HUES64 (cell line): ENCODE results near the gene RFPL3.
A peak's percentile ranks its signal among the peaks of the same experiment; 100 is the strongest.

Source experiments
- H3K27ac ChIP-seq: 2 replicates; pipeline ENCODE4 v1.7.0; 2013; ENCODE audit warnings: low read depth, low read length, inconsistent platforms
- H3K27me3 ChIP-seq: 2 replicates; pipeline ENCODE4 v1.6.1; 2013; ENCODE audit warnings: mild to moderate bottlenecking, low read length; ENCODE audit not compliant: insufficient read depth
- H3K36me3 ChIP-seq: 2 replicates; pipeline ENCODE4 v1.6.1; 2013; ENCODE audit warnings: mild to moderate bottlenecking, low read length; ENCODE audit not compliant: insufficient read depth
- H3K4me1 ChIP-seq: 2 replicates; pipeline ENCODE4 v1.6.1; 2013; ENCODE audit warnings: mild to moderate bottlenecking, low read length, moderate library complexity; ENCODE audit not compliant: insufficient read depth
- H3K4me3 ChIP-seq: 2 replicates; pipeline ENCODE4 v1.5.1; 2013; ENCODE audit warnings: mild to moderate bottlenecking, low read length, moderate library complexity
- H3K9ac ChIP-seq: 2 replicates; pipeline ENCODE4 v1.6.1; 2013; ENCODE audit warnings: mild to moderate bottlenecking, low read depth, low read length
- H3K9me3 ChIP-seq: 2 replicates; pipeline ENCODE4 v1.6.1; 2013; ENCODE audit warnings: low read depth, low read length; ENCODE audit not compliant: insufficient read depth
- WGBS: fragments of 150-250, 120-280 bp; methylation state at CpG from one replicate; pipeline ENCODE4 v1.1.7; 2013; ENCODE audit warnings: missing lambda C conversion rate; 5-methylcytosine and 5-hydroxymethylcytosine counted together

The RFPL3 gene

GRCh38 chr22:32322986-32323385, 34.7 kb upstream of the RFPL3 start:
- no peaks in the 10 kb centered on the region; the same call in 1 of the 2 replicates for H3K9me3 ChIP-seq
- H3K9ac ChIP-seq, result no peak overlapping the region
- WGBS, result 94% methylated on average over 6 of the region's 6 CpGs
- H3K36me3 ChIP-seq, result no peaks in the 10 kb centered on the region
- H3K27ac ChIP-seq, result no peak overlapping the region
- peaks cover 14% of the 10 kb centered on the region for H3K4me1 ChIP-seq
- no peaks in the 10 kb centered on the region for H3K27me3 ChIP-seq
- H3K4me3 ChIP-seq, result no peak overlapping the region

GRCh38 chr22:32323513-32324164, 34.0 kb upstream of the RFPL3 start:
- Histone ChIP-seq H3K9ac (no peak overlapping the region), H3K36me3 (no peaks in the 10 kb centered on the region), H3K4me1 (peaks cover 14% of the 10 kb centered on the region), H3K27ac (no peak overlapping the region), H3K27me3 (no peaks in the 10 kb centered on the region), H3K4me3 (no peak overlapping the region), H3K9me3 (no peaks in the 10 kb centered on the region; the same call in 1 of the 2 replicates)
- 86% methylated on average over 9 of the region's 11 CpGs for WGBS

GRCh38 chr22:32324505-32325415, 32.9 kb upstream of the RFPL3 start:
- no peak overlapping the region for H3K9ac ChIP-seq
- H3K36me3 ChIP-seq, result no peaks in the 10 kb centered on the region
- H3K4me3 ChIP-seq, result no peak overlapping the region
- H3K4me1 ChIP-seq, result peaks cover 14% of the 10 kb centered on the region
- no peaks in the 10 kb centered on the region for H3K27me3 ChIP-seq
- WGBS, result 89% methylated on average over 26 of the region's 26 CpGs
- no peak overlapping the region for H3K27ac ChIP-seq
- H3K9me3 ChIP-seq, result no peaks in the 10 kb centered on the region; the same call in 1 of the 2 replicates

DNA sequence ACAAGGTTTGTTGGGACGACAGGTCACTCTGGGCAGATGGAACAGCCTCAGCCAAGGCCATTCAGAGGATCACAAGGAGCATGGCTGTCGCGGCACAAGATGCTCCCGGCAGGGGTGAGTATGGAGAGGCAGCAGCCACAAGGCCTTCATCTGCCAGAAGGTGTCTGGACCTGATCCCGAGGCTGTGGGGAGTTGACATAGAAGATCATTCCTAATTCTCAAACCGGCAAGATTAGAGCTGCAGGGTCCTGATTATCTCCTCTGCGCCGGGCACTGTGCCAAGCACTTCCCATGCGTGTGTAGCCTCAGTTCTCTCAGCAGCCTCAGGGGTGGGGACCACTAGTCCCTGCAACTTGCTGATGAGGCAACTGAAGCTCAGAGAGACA, 32.3 kb upstream of the RFPL3 start:
- Histone ChIP-seq H3K9ac (peak overlapping the region; percentile 34; the same call in 1 of the 2 replicates), H3K27ac (peak overlapping the region; percentile 74; the same call in 1 of the 2 replicates), H3K27me3 (no peaks in the 10 kb centered on the region), H3K9me3 (no peaks in the 10 kb centered on the region; the same call in 1 of the 2 replicates), H3K4me1 (peaks cover 8% of the 10 kb centered on the region), H3K4me3 (no peak overlapping the region), H3K36me3 (no peaks in the 10 kb centered on the region)
- WGBS, result 90% methylated on average over 9 of the region's 9 CpGs

DNA sequence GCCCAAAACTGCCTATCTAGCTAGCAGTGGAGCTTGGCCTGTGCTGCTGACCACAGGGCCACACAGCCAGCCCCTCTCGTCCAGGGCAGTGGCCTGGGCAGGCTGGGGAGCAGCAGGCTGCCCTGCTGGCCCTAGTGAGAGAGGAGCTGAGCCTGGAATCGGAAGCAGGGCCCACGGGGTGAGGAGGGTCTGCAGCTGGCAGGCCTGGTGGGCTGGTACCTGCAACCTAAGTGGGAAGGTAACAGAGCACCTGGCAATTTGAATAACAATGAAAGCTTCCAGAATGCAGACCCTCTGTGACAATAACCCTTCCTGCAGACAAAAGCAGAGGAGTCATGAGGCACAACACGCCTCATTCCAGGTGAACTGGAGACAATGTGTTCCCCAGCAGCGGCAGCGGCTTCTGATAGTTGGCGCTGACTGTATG, 31.8 kb upstream of the RFPL3 start:
- Histone ChIP-seq H3K9ac (peak overlapping the region; percentile 34; the same call in 1 of the 2 replicates), H3K9me3 (no peaks in the 10 kb centered on the region; the same call in 1 of the 2 replicates), H3K4me3 (no peak overlapping the region), H3K27me3 (no peaks in the 10 kb centered on the region), H3K27ac (peak overlapping the region; percentile 74; the same call in 1 of the 2 replicates), H3K4me1 (peaks cover 5% of the 10 kb centered on the region), H3K36me3 (no peaks in the 10 kb centered on the region)
- 66% methylated on average over 7 of the region's 7 CpGs for WGBS

GRCh38 chr22:32326647-32327046, 31.0 kb upstream of the RFPL3 start:
- Histone ChIP-seq H3K36me3 (no peaks in the 10 kb centered on the region), H3K4me3 (no peak overlapping the region), H3K4me1 (peaks cover 5% of the 10 kb centered on the region), H3K9ac (no peak overlapping the region), H3K9me3 (no peaks in the 10 kb centered on the region; the same call in 1 of the 2 replicates), H3K27me3 (no peaks in the 10 kb centered on the region), H3K27ac (no peak overlapping the region)
- WGBS, result 95% methylated on average over 10 of the region's 10 CpGs

- no peaks in the 10 kb centered on the region; the same call in 1 of the 2 replicates for H3K9me3 ChIP-seq
- no peaks in the 10 kb centered on the region for H3K27me3 ChIP-seq
- 84% methylated on average over 4 of the region's 4 CpGs for WGBS
- H3K9ac ChIP-seq, result no peak overlapping the region
- no peaks in the 10 kb centered on the region for H3K36me3 ChIP-seq
- no peak overlapping the region for H3K4me3 ChIP-seq
- H3K4me1 ChIP-seq, result peaks cover 5% of the 10 kb centered on the region
- no peak overlapping the region for H3K27ac ChIP-seq
These were observed 30.6 kb upstream of the RFPL3 start for GRCh38 chr22:32327066-32327465.

DNA sequence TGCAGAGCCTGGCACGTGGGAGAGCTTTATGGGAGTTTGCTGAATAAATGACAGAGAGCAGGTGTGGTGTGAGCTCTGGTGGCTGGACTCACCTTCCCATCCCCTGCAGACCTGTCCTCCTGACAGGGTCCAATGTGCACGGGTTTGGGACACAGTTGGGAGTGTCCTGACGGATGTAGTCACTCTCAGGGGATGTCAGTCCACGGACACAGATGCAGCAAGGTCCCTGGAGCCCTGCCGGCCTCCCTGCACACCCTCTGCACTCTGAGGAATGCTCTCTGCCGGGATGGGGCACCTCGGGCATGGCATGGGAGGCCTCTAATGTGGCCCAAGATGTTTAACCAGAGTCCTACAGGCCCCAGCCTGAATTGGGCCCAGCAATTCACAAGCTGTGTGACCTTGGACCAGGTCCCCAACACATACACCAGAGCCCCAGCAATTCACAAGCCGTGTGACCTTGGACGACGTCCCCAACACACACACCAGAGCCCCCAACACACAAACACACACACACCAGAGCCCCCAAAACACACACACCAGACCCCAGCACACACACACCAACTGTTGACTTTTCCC, 30.0 kb upstream of the RFPL3 start:
- no peak overlapping the region for H3K27ac ChIP-seq
- H3K36me3 ChIP-seq, result no peaks in the 10 kb centered on the region
- H3K4me1 ChIP-seq, result peaks cover 5% of the 10 kb centered on the region
- no peak overlapping the region for H3K4me3 ChIP-seq
- 85% methylated on average over 10 of the region's 10 CpGs for WGBS
- no peaks in the 10 kb centered on the region; the same call in 1 of the 2 replicates for H3K9me3 ChIP-seq
- H3K9ac ChIP-seq, result no peak overlapping the region
- H3K27me3 ChIP-seq, result no peaks in the 10 kb centered on the region

DNA sequence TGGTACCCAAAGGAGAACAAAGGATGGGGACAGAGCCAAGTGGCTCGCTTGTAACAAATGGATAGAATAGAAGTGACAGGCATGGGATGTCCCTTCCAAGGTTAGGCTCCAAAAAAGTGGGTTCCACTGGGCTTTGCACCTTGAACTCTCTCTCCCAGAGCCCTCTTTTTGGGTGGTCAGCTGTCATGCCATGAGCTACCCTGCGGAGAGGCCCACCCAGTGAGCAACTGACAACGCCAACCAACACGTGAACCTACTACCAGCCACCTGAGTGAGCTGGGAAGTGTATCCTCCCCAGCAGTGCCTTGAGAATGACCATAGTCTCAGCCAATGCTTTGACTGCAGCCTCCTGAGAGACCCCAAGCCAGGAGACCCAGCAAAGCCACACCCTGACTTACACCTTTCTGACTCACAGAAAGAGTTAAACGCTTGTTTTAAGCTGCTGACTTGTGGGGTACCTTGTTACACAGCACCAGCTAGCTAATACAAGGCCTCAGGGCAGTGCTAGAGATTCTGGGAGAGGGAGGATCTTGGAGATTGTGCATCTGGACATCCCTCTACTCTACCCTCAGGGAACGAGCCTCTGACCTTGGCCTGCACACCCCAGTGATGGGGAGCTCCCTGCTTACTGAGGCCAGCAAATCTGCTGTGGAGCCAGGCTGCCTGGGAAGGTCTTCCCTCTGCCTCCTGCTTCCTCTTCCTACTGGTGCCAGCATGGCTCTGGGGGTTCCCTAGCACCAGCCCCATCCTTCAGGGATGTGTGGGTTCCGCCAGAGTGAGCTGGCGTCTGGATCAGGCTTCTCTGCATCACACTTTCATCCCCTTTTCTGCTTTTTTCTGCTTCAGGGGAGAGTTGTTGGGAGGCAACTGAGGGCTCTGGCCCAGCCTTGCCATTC, 29.1 kb upstream of the RFPL3 start:
- H3K9me3 ChIP-seq, result no peaks in the 10 kb centered on the region; the same call in 1 of the 2 replicates
- H3K27ac ChIP-seq, result no peak overlapping the region
- WGBS, result 90% methylated on average over 8 of the region's 8 CpGs

GRCh38 chr22:32329202-32329645, 28.4 kb upstream of the RFPL3 start:
- Histone ChIP-seq H3K27ac (no peak overlapping the region), H3K9ac (no peak overlapping the region), H3K9me3 (no peaks in the 10 kb centered on the region; the same call in 1 of the 2 replicates), H3K4me3 (no peak overlapping the region), H3K4me1 (peaks cover 5% of the 10 kb centered on the region), H3K36me3 (no peaks in the 10 kb centered on the region), H3K27me3 (no peaks in the 10 kb centered on the region)
- 91% methylated on average over 7 of the region's 8 CpGs for WGBS

More for the DNA sequence above, 29.1 kb upstream of the RFPL3 start:
- Histone ChIP-seq H3K4me3 (no peak overlapping the region), H3K27me3 (no peaks in the 10 kb centered on the region), H3K4me1 (peaks cover 5% of the 10 kb centered on the region), H3K36me3 (no peaks in the 10 kb centered on the region), H3K9ac (no peak overlapping the region)
